Measurements from ENCODE around the gene ADIPOR2. TPM values are rescaled to one million over a fixed set of nuclear protein-coding genes. Genes with fewer than 3 reads are reported as not detected.

Gene ADIPOR2
- 10 to 100 TPM; 35.3 to 45.5 TPM for total RNA-seq

GRCh38 chr12:1690578-1691122, at the start of gene ADIPOR2:
Gene ADIPOR2, plus strand, starts transcription at chr12:1691070. Its CDS starts 63,274 bp downstream, at chr12:1754344.
- DNase-seq (ENCODE audit: low spot score in 2 of 2) (peak; percentile 92 to 95), ATAC-seq (peak; percentile 99)
- no peaks in the 10 kb centered on the region for H3K9me3 Mint-ChIP-seq
- H3K27ac Mint-ChIP-seq, result peak within 1 kb of the TSS; percentile 92 to 98
- peaks cover 6 to 17% of the 10 kb centered on the region in 2 donors for H3K36me3 Mint-ChIP-seq

GRCh38 chr12:1642513-1642912, 48.4 kb upstream of the ADIPOR2 start:
- Mint-ChIP-seq H3K27ac (peak overlapping the region in 1 of 2 donors; percentile 57), H3K36me3 (no peaks in the 10 kb centered on the region), H3K9me3 (no peaks in the 10 kb centered on the region)
- ATAC-seq (no peak), DNase-seq (ENCODE audit: low spot score in 2 of 2) (no peak)

GRCh38 chr12:1643043-1643442, 47.8 kb upstream of the ADIPOR2 start:
- Mint-ChIP-seq H3K27ac (no peak overlapping the region), H3K9me3 (no peaks in the 10 kb centered on the region), H3K36me3 (no peaks in the 10 kb centered on the region)
- no peak for DNase-seq (ENCODE audit: low spot score in 2 of 2)
- ATAC-seq, result no peak

- DNase-seq (ENCODE audit: low spot score in 2 of 2), result no peak
- Mint-ChIP-seq H3K36me3 (no peaks in the 10 kb centered on the region), H3K27ac (no peak overlapping the region), H3K9me3 (no peaks in the 10 kb centered on the region)
- ATAC-seq, result no peak
Measured at GRCh38 chr12:1643905-1644533, 46.9 kb upstream of the ADIPOR2 start.

GRCh38 chr12:1644534-1645438, 46.1 kb upstream of the ADIPOR2 start:
- no peaks in the 10 kb centered on the region for H3K36me3 Mint-ChIP-seq
- H3K27ac Mint-ChIP-seq, result peak overlapping the region in 1 of 2 donors; percentile 6
- ATAC-seq, result no peak
- DNase-seq (ENCODE audit: low spot score in 2 of 2), result no peak
- no peaks in the 10 kb centered on the region for H3K9me3 Mint-ChIP-seq

- H3K9me3 Mint-ChIP-seq, result no peaks in the 10 kb centered on the region
- DNase-seq (ENCODE audit: low spot score in 2 of 2), result no peak
- H3K36me3 Mint-ChIP-seq, result no peaks in the 10 kb centered on the region
- ATAC-seq, result no peak
- no peak overlapping the region for H3K27ac Mint-ChIP-seq
Measured at GRCh38 chr12:1645819-1646218, 45.1 kb upstream of the ADIPOR2 start.

- H3K27ac Mint-ChIP-seq, result no peak overlapping the region
- no peaks in the 10 kb centered on the region for H3K9me3 Mint-ChIP-seq
- H3K36me3 Mint-ChIP-seq, result no peaks in the 10 kb centered on the region
- ATAC-seq, result no peak
- no peak for DNase-seq (ENCODE audit: low spot score in 2 of 2)
Measured at GRCh38 chr12:1646569-1647284, 44.1 kb upstream of the ADIPOR2 start.

GRCh38 chr12:1647285-1647669, 43.6 kb upstream of the ADIPOR2 start:
- Mint-ChIP-seq H3K36me3 (no peaks in the 10 kb centered on the region), H3K9me3 (no peaks in the 10 kb centered on the region), H3K27ac (no peak overlapping the region)
- DNase-seq (ENCODE audit: low spot score in 2 of 2), result no peak
- ATAC-seq, result no peak

- ATAC-seq (no peak), DNase-seq (ENCODE audit: low spot score in 2 of 2) (no peak)
- Mint-ChIP-seq H3K9me3 (no peaks in the 10 kb centered on the region), H3K27ac (no peak overlapping the region), H3K36me3 (no peaks in the 10 kb centered on the region)
Measured at GRCh38 chr12:1650260-1650977, 40.5 kb upstream of the ADIPOR2 start.

- Mint-ChIP-seq H3K27ac (no peak overlapping the region), H3K9me3 (no peaks in the 10 kb centered on the region), H3K36me3 (no peaks in the 10 kb centered on the region)
- ATAC-seq, result no peak
- DNase-seq (ENCODE audit: low spot score in 2 of 2), result no peak
Measured at GRCh38 chr12:1650978-1651361, 39.9 kb upstream of the ADIPOR2 start.

GRCh38 chr12:1651946-1652345, 38.9 kb upstream of the ADIPOR2 start:
- DNase-seq (ENCODE audit: low spot score in 2 of 2) (no peak), ATAC-seq (no peak)
- Mint-ChIP-seq H3K9me3 (no peaks in the 10 kb centered on the region), H3K36me3 (no peaks in the 10 kb centered on the region), H3K27ac (no peak overlapping the region)

- no peaks in the 10 kb centered on the region for H3K9me3 Mint-ChIP-seq
- peak overlapping the region in 1 of 2 donors; percentile 22 for H3K27ac Mint-ChIP-seq
- H3K36me3 Mint-ChIP-seq, result no peaks in the 10 kb centered on the region
- DNase-seq (ENCODE audit: low spot score in 2 of 2) (no peak), ATAC-seq (no peak)
Measured at GRCh38 chr12:1655225-1655788, 35.6 kb upstream of the ADIPOR2 start.

- H3K9me3 Mint-ChIP-seq, result no peaks in the 10 kb centered on the region
- ATAC-seq (no peak), DNase-seq (ENCODE audit: low spot score in 2 of 2) (no peak)
- no peaks in the 10 kb centered on the region for H3K36me3 Mint-ChIP-seq
- no peak overlapping the region for H3K27ac Mint-ChIP-seq
Measured at GRCh38 chr12:1656902-1657301, 34.0 kb upstream of the ADIPOR2 start.

- DNase-seq (ENCODE audit: low spot score in 2 of 2) (no peak), ATAC-seq (no peak)
- H3K27ac Mint-ChIP-seq, result no peak overlapping the region
- H3K36me3 Mint-ChIP-seq, result no peaks in the 10 kb centered on the region
- no peaks in the 10 kb centered on the region for H3K9me3 Mint-ChIP-seq
Measured at GRCh38 chr12:1657688-1658087, 33.2 kb upstream of the ADIPOR2 start.

GRCh38 chr12:1660304-1661187, 30.3 kb upstream of the ADIPOR2 start:
- no peak for ATAC-seq
- Mint-ChIP-seq H3K27ac (no peak overlapping the region), H3K9me3 (peaks cover 0 to 5% of the 10 kb centered on the region in 2 donors), H3K36me3 (no peaks in the 10 kb centered on the region)
- no peak for DNase-seq (ENCODE audit: low spot score in 2 of 2)

All from activated naive CD4-positive, alpha-beta T cell treated with anti-CD3 and anti-CD28 coated beads, Interleukin-2, amount 50 U/mL, for 72 hours (primary cell).